ENCODE results near the gene TLX3. TPM values are rescaled to one million over a fixed set of nuclear protein-coding genes. Genes with fewer than 3 reads are reported as not detected.

Gene TLX3
- total and polyA plus RNA-seq, 10 donors = not detected

GRCh38 chr5:171264843-171265242, 44.2 kb upstream of the TLX3 start:
- H3K9me3 ChIP-seq = no peaks in the 10 kb centered on the region
- no peak for DNase-seq
- no peaks in the 10 kb centered on the region for H3K27me3 ChIP-seq (replicated peaks in 1 of 7)
- no peaks in the 10 kb centered on the region for H3K36me3 ChIP-seq
- intact Hi-C loops (cut with DNase I; ENCODE audit: low total_unique reads) = no loop called here
- no peak overlapping the region for H3K4me3 ChIP-seq
- TF ChIP-seq POLR2A (IDR thresholded peaks at IDR 0.05) (no peak), POLR2AphosphoS5 (IDR thresholded peaks at IDR 0.05) (no peak)
- TF ChIP-seq, protein P1, sequence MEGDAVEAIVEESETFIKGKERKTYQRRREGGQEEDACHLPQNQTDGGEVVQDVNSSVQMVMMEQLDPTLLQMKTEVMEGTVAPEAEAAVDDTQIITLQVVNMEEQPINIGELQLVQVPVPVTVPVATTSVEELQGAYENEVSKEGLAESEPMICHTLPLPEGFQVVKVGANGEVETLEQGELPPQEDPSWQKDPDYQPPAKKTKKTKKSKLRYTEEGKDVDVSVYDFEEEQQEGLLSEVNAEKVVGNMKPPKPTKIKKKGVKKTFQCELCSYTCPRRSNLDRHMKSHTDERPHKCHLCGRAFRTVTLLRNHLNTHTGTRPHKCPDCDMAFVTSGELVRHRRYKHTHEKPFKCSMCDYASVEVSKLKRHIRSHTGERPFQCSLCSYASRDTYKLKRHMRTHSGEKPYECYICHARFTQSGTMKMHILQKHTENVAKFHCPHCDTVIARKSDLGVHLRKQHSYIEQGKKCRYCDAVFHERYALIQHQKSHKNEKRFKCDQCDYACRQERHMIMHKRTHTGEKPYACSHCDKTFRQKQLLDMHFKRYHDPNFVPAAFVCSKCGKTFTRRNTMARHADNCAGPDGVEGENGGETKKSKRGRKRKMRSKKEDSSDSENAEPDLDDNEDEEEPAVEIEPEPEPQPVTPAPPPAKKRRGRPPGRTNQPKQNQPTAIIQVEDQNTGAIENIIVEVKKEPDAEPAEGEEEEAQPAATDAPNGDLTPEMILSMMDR (IDR thresholded peaks at IDR 0.05 in 8 of 11, conservative IDR thresholded peaks at IDR 0.05 in 3 of 11) = no peak
- no peaks in the 10 kb centered on the region for H3K4me1 ChIP-seq
- 41 to 63% (median 44%) methylated on average over 2 of the region's 2 CpGs for WGBS, 5 donors
- H3K27ac ChIP-seq = no peak overlapping the region

DNA sequence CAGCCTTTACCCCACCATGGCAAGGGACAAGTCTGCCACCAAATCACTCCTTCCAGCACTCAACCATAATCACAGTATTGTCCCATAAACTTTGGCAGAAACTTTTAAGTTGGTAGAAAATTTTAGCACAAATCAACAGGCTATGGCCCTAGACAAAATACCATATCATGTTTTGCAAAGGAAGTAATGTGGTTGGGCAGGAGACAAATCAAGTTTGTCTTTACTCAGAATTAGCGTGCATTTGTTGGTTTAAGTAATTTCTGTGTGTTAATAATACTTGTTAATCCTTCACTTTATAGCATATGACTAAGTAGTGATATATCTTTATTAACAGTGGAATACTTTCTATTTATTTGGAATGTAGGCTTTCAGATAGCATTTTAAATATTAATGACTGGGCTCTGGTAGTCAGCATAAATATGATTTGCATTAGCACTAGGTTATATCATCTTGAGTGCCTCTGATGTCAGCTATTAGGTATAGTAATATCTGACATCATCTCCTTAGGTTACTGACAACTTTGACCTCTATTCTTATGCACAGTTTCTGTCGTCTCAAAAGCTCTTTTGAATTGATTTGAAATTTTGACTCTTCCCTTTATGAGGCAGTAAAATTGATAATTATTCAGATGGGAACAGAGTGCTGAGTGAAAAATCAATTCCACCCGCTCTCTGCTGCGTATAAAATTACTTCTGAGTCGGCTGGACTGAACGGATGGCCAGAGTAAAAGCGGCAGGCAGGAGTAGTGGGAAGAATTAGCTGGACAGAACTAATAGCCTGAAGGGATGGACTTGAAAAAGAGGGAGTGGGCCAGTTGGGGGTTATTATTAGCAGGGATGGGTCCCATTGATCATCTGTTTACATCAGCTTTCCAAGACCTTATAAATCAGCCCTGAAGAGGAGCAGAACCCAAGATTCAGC, 40.1 kb upstream of the TLX3 start:
- Histone ChIP-seq H3K27ac (no peak overlapping the region), H3K4me1 (no peaks in the 10 kb centered on the region), H3K4me3 (no peak overlapping the region), H3K36me3 (no peaks in the 10 kb centered on the region), H3K27me3 (replicated peaks in 1 of 7) (no peaks in the 10 kb centered on the region), H3K9me3 (no peaks in the 10 kb centered on the region)
- 87 to 93% (median 90%) methylated on average over 7 of the region's 7 CpGs for WGBS, 5 donors
- DNase-seq = no peak
- TF ChIP-seq POLR2AphosphoS5 (IDR thresholded peaks at IDR 0.05) = no peak
- TF ChIP-seq POLR2A (IDR thresholded peaks at IDR 0.05) = no peak
- TF ChIP-seq, protein P1 (IDR thresholded peaks at IDR 0.05 in 8 of 11, conservative IDR thresholded peaks at IDR 0.05 in 3 of 11) = no peak
- intact Hi-C loops (cut with DNase I; ENCODE audit: low total_unique reads) = no loop called here

DNA sequence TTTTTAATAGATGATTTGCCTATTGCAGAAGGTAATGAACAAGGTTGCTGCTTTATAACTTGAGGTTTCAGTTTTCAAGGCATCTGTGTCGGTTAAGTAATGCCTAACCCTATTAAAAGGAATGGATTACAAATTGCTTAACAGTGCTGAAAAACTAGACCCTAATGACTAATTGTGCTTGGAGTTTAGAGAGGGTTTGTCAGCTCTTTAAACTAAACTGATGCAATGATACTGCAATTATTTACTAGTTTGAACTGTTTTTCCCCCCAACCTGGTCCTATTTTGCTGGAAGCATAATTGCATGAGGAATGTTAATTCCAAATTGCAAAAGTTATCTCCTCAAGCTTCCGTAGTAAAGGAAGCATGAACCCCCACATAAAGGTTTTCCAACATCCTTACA, 39.3 kb upstream of the TLX3 start:
- WGBS, 5 donors = 72 to 81% (median 77%) methylated on average over 2 of the region's 2 CpGs
- no peaks in the 10 kb centered on the region for H3K27me3 ChIP-seq (replicated peaks in 1 of 7)
- no peaks in the 10 kb centered on the region for H3K9me3 ChIP-seq
- H3K4me1 ChIP-seq = no peaks in the 10 kb centered on the region
- H3K4me3 ChIP-seq = no peak overlapping the region
- H3K36me3 ChIP-seq = no peaks in the 10 kb centered on the region
- H3K27ac ChIP-seq = no peak overlapping the region
- TF ChIP-seq POLR2A (IDR thresholded peaks at IDR 0.05) (no peak), POLR2AphosphoS5 (IDR thresholded peaks at IDR 0.05) (no peak)
- TF ChIP-seq, protein P1 (IDR thresholded peaks at IDR 0.05 in 8 of 11, conservative IDR thresholded peaks at IDR 0.05 in 3 of 11) = no peak
- intact Hi-C loops (cut with DNase I; ENCODE audit: low total_unique reads) = no loop called here
- DNase-seq = no peak

- 87 to 98% (median 91%) methylated on average over 3 of the region's 3 CpGs for WGBS, 5 donors
- no peaks in the 10 kb centered on the region for H3K36me3 ChIP-seq
- no peak for DNase-seq
- H3K4me3 ChIP-seq = no peak overlapping the region
- TF ChIP-seq, protein P1 (IDR thresholded peaks at IDR 0.05 in 8 of 11, conservative IDR thresholded peaks at IDR 0.05 in 3 of 11) = no peak
- TF ChIP-seq POLR2AphosphoS5 (IDR thresholded peaks at IDR 0.05) (no peak), POLR2A (IDR thresholded peaks at IDR 0.05) (no peak)
- H3K9me3 ChIP-seq = no peaks in the 10 kb centered on the region
- no peak overlapping the region for H3K27ac ChIP-seq
- H3K27me3 ChIP-seq (replicated peaks in 1 of 7) = no peaks in the 10 kb centered on the region
- intact Hi-C loops (cut with DNase I; ENCODE audit: low total_unique reads) = no loop called here
- H3K4me1 ChIP-seq = no peaks in the 10 kb centered on the region
These were observed 38.9 kb upstream of the TLX3 start for GRCh38 chr5:171270136-171270535.
